Neuronal stem cell (in vitro differentiated cells): ENCODE results near the gene DIO3. TPM values are rescaled to one million over a fixed set of nuclear protein-coding genes. Genes with fewer than 3 reads are reported as not detected.

Source experiments
- DNase-seq: peaks from one replicate; pipeline ENCODE4 v3.0.0-alpha.2; 2013; ENCODE audit warnings: low spot score
- H2AFZ ChIP-seq: one replicate; pipeline ENCODE4 v1.6.1; 2013; ENCODE audit warnings: mild to moderate bottlenecking, low read length, inconsistent platforms
- H2AK5ac ChIP-seq: 2 replicates; pipeline ENCODE4 v1.6.1; 2013; ENCODE audit warnings: low read depth, mild to moderate bottlenecking, inconsistent platforms, low read length, moderate library complexity, mixed read lengths
- H2BK120ac ChIP-seq: 2 replicates; pipeline ENCODE4 v1.6.1; 2013; ENCODE audit warnings: low read depth, mild to moderate bottlenecking, inconsistent platforms, low read length, moderate library complexity, mixed read lengths
- H2BK12ac ChIP-seq: one replicate; pipeline ENCODE4 v1.6.1; 2013; ENCODE audit warnings: low read length, inconsistent platforms
- H2BK15ac ChIP-seq: 2 replicates; pipeline ENCODE4 v1.6.1; 2013; ENCODE audit warnings: mild to moderate bottlenecking, low read length, inconsistent platforms, mixed read lengths
- H2BK5ac ChIP-seq: one replicate; pipeline ENCODE4 v1.6.1; 2013; ENCODE audit warnings: inconsistent platforms, mild to moderate bottlenecking, low read length, moderate library complexity
- H3K14ac ChIP-seq: one replicate; pipeline ENCODE4 v1.6.1; 2013; ENCODE audit warnings: low read length, inconsistent platforms
- H3K18ac ChIP-seq: 2 replicates; pipeline ENCODE4 v1.6.1; 2013; ENCODE audit warnings: low read length, inconsistent platforms
- H3K23ac ChIP-seq: 2 replicates; pipeline ENCODE4 v1.6.1; 2013; ENCODE audit warnings: low read depth, mild to moderate bottlenecking, mixed read lengths, low read length, inconsistent platforms; ENCODE audit not compliant: poor library complexity
- H3K27ac ChIP-seq: replicated peaks from 3 replicates; pipeline ENCODE4 v1.5.1; 2013; ENCODE audit warnings: low read length, inconsistent platforms
- H3K27me3 ChIP-seq, 3 experiments: 2 replicates each; pipeline ENCODE4 v1.6.1; 2013; ENCODE audit warnings: low read length in 3 of 3, mild to moderate bottlenecking in 2 of 3, inconsistent platforms in 1 of 3, low read depth in 1 of 3, mixed read lengths in 1 of 3, moderate library complexity in 1 of 3; ENCODE audit not compliant: control insufficient read depth in 3 of 3, insufficient read depth in 3 of 3
- H3K36me3 ChIP-seq, 2 donors: replicated peaks in 1 of 2; 2 replicates each; pipeline ENCODE4 v1.6.1; 2013; ENCODE audit warnings: low read length in 2 of 2; ENCODE audit not compliant: control insufficient read depth in 2 of 2, insufficient read depth in 2 of 2
- H3K4ac ChIP-seq: 2 replicates; pipeline ENCODE4 v1.6.1; 2013; ENCODE audit warnings: inconsistent platforms, mild to moderate bottlenecking, low read length, moderate library complexity
- H3K4me1 ChIP-seq, 2 donors: 1 replicate in 1 of 2; 2 replicates in 1 of 2; pipeline ENCODE4 v1.6.1; 2013; ENCODE audit warnings: low read length in 2 of 2, low read depth in 1 of 2; ENCODE audit not compliant: control insufficient read depth in 2 of 2, insufficient read depth in 1 of 2
- H3K4me2 ChIP-seq: one replicate; pipeline ENCODE4 v1.6.1; 2013; ENCODE audit warnings: mild to moderate bottlenecking, low read length, inconsistent platforms; ENCODE audit not compliant: insufficient read depth, poor library complexity, severe bottlenecking
- H3K4me3 ChIP-seq, 2 donors: 2 replicates each; pipeline ENCODE4 v1.5.1; 2013; ENCODE audit warnings: low read length in 2 of 2, mild to moderate bottlenecking in 2 of 2, inconsistent platforms in 1 of 2, moderate library complexity in 1 of 2
- H3K79me1 ChIP-seq: one replicate; pipeline ENCODE4 v1.6.1; 2013; ENCODE audit warnings: low read depth, mild to moderate bottlenecking, inconsistent platforms, low read length, moderate library complexity
- H3K9ac ChIP-seq: one replicate; pipeline ENCODE4 v1.6.1; 2013; ENCODE audit warnings: mild to moderate bottlenecking, low read depth, low read length, inconsistent platforms; ENCODE audit not compliant: poor library complexity
- H3K9me3 ChIP-seq, 2 donors: replicated peaks in 1 of 2; 2 replicates each; pipeline versions ENCODE3 to v1.6.1; 2013; ENCODE audit warnings: low read length in 2 of 2, mild to moderate bottlenecking in 2 of 2, inconsistent platforms in 1 of 2, low read depth in 1 of 2, mixed read lengths in 1 of 2, moderate library complexity in 1 of 2; ENCODE audit not compliant: control insufficient read depth in 2 of 2, insufficient read depth in 1 of 2
- H4K8ac ChIP-seq: one replicate; pipeline ENCODE4 v1.6.1; 2013; ENCODE audit warnings: low read depth, mild to moderate bottlenecking, inconsistent platforms, low read length, moderate library complexity
- H4K91ac ChIP-seq: one replicate; pipeline ENCODE4 v1.6.1; 2013; ENCODE audit warnings: low read length, low read depth, mild to moderate bottlenecking, inconsistent platforms; ENCODE audit not compliant: poor library complexity
- WGBS, 2 donors: extraction: QIAGEN DNeasy Blood & Tissue Kit; methylation state at CpG; one replicate each; pipeline ENCODE4 v1.1.7; 2013; ENCODE audit warnings: missing lambda C conversion rate in 2 of 2, mixed read lengths in 1 of 2; ENCODE audit not compliant: insufficient read length in 2 of 2, insufficient replicate concordance in 1 of 2; ENCODE audit errors: extremely low coverage in 2 of 2; 5-methylcytosine and 5-hydroxymethylcytosine counted together
- polyA plus RNA-seq, 2 experiments: library from polyadenylated mRNA; stranded (reverse); fragments of 200-250 nt; gene quantifications; one replicate each; pipeline ENCODE4 v1.2.3, GENCODE V29; 2013

DIO3 gene
- polyA plus RNA-seq (2013, experiment 1 of 2) = 8.3 TPM
- polyA plus RNA-seq (2013, experiment 2 of 2) = 7.9 TPM

- no peak within 1 kb of the TSS for H4K8ac ChIP-seq
- H3K4me3 ChIP-seq = peak within 1 kb of the TSS; percentile 54 to 82
- peak; percentile 88 for DNase-seq
- H3K27me3 ChIP-seq = peaks cover 46 to 80% (median 76%) of the 10 kb centered on the region in 3 experiments
- no CpG with 5 or more reads among the region's 73 CpGs for WGBS, 2 donors
- peak within 1 kb of the TSS; percentile 80 for H2BK15ac ChIP-seq
- peak within 1 kb of the TSS; percentile 87 for H2BK120ac ChIP-seq
- H2AK5ac ChIP-seq = peak within 1 kb of the TSS; percentile 9
- peak within 1 kb of the TSS; percentile 54 for H3K18ac ChIP-seq
- peak within 1 kb of the TSS; percentile 63 for H2BK12ac ChIP-seq
- H3K14ac ChIP-seq = peak within 1 kb of the TSS; percentile 71
- no peak within 1 kb of the TSS for H4K91ac ChIP-seq
- H3K4ac ChIP-seq = no peak within 1 kb of the TSS
- no peak within 1 kb of the TSS for H3K27ac ChIP-seq
- peak within 1 kb of the TSS; percentile 87 for H3K23ac ChIP-seq
- H3K79me1 ChIP-seq = peaks cover 8% of the 10 kb centered on the region
- peaks cover 10 to 17% of the 10 kb centered on the region in 2 donors for H3K4me1 ChIP-seq
- no peaks in the 10 kb centered on the region for H3K36me3 ChIP-seq
- peak within 1 kb of the TSS; percentile 90 for H2AFZ ChIP-seq
- H3K9me3 ChIP-seq = peaks cover 12 to 13% of the 10 kb centered on the region in 2 donors
- peak within 1 kb of the TSS; percentile 93 for H3K4me2 ChIP-seq
- peak within 1 kb of the TSS; percentile 81 for H3K9ac ChIP-seq
- no peak within 1 kb of the TSS for H2BK5ac ChIP-seq
Observed at GRCh38 chr14:101561145-101561896, at the start of gene DIO3. Gene DIO3, plus strand, starts transcription at chr14:101561495.

- Histone ChIP-seq H2BK120ac (no peak overlapping the region), H3K36me3 (no peaks in the 10 kb centered on the region), H3K4me2 (no peak overlapping the region), H3K9me3 (peaks cover 0 to 11% of the 10 kb centered on the region in 2 donors), H3K4me1 (peaks cover 0 to 5% of the 10 kb centered on the region in 2 donors), H3K23ac (peak overlapping the region; percentile 40), H3K4ac (no peak overlapping the region), H2BK5ac (no peak overlapping the region), H4K8ac (no peak overlapping the region), H3K27ac (no peak overlapping the region), H3K79me1 (no peaks in the 10 kb centered on the region), H4K91ac (no peak overlapping the region), H3K27me3 (peaks cover 0 to 7% (median 0%) of the 10 kb centered on the region in 3 experiments), H2AFZ (no peak overlapping the region), H3K14ac (no peak overlapping the region), H2BK12ac (no peak overlapping the region), H2AK5ac (peak overlapping the region; percentile 60), H2BK15ac (peak overlapping the region; percentile 81), H3K18ac (peak overlapping the region; percentile 54), H3K4me3 (no peak overlapping the region), H3K9ac (no peak overlapping the region)
- WGBS, 2 donors = no CpG with 5 or more reads among the region's 20 CpGs
- DNase-seq = no peak
Observed at GRCh38 chr14:101511620-101512375, 49.5 kb upstream of the DIO3 start.

GRCh38 chr14:101512376-101512695, 49.0 kb upstream of the DIO3 start:
- H2BK120ac ChIP-seq = peak overlapping the region; percentile 7
- no peak overlapping the region for H3K27ac ChIP-seq
- H4K91ac ChIP-seq = no peak overlapping the region
- H3K79me1 ChIP-seq = no peaks in the 10 kb centered on the region
- peak overlapping the region; percentile 40 for H3K23ac ChIP-seq
- no CpG with 5 or more reads among the region's 9 CpGs for WGBS, 2 donors
- no peak overlapping the region for H3K9ac ChIP-seq
- peaks cover 0 to 7% (median 0%) of the 10 kb centered on the region in 3 experiments for H3K27me3 ChIP-seq
- no peak overlapping the region for H2AFZ ChIP-seq
- H3K4me2 ChIP-seq = no peak overlapping the region
- no peak overlapping the region for H3K4ac ChIP-seq
- H2BK5ac ChIP-seq = no peak overlapping the region
- H3K14ac ChIP-seq = no peak overlapping the region
- peaks cover 0 to 3% of the 10 kb centered on the region in 2 donors for H3K4me1 ChIP-seq
- H3K36me3 ChIP-seq = no peaks in the 10 kb centered on the region
- H2AK5ac ChIP-seq = peak overlapping the region; percentile 60
- no peak overlapping the region for H4K8ac ChIP-seq
- peak overlapping the region; percentile 81 for H2BK15ac ChIP-seq
- H3K4me3 ChIP-seq = no peak overlapping the region
- H3K9me3 ChIP-seq = peaks cover 0 to 11% of the 10 kb centered on the region in 2 donors
- DNase-seq = no peak
- no peak overlapping the region for H2BK12ac ChIP-seq
- peak overlapping the region; percentile 54 for H3K18ac ChIP-seq

- no peak overlapping the region for H3K14ac ChIP-seq
Observed at GRCh38 chr14:101514136-101514535, 47.2 kb upstream of the DIO3 start.

More at GRCh38 chr14:101514136-101514535, 47.2 kb upstream of the DIO3 start:
- Histone ChIP-seq H3K9ac (no peak overlapping the region), H3K79me1 (no peaks in the 10 kb centered on the region), H2AFZ (no peak overlapping the region), H2BK12ac (no peak overlapping the region), H2AK5ac (peak overlapping the region; percentile 64), H3K36me3 (no peaks in the 10 kb centered on the region), H2BK120ac (no peak overlapping the region), H4K91ac (no peak overlapping the region), H4K8ac (no peak overlapping the region), H3K18ac (peak overlapping the region; percentile 73), H3K27me3 (peaks cover 0 to 7% (median 0%) of the 10 kb centered on the region in 3 experiments), H3K4me2 (no peak overlapping the region), H3K9me3 (peaks cover 0 to 11% of the 10 kb centered on the region in 2 donors), H2BK5ac (no peak overlapping the region), H3K23ac (no peak overlapping the region), H3K4me1 (no peaks in the 10 kb centered on the region), H3K27ac (no peak overlapping the region), H2BK15ac (peak overlapping the region; percentile 30), H3K4me3 (no peak overlapping the region), H3K4ac (no peak overlapping the region)
- no peak for DNase-seq
- no CpG with 5 or more reads among the region's 5 CpGs for WGBS, 2 donors
